Measurements from ENCODE around the gene MYO10.
"Not testable (repeated sequence)": the region's sequence is repeated elsewhere in the genome, so short reads cannot be mapped to it uniquely, and the experiment has no call there.

MYO10 gene

GRCh38 chr5:16936150-16936988 is at the start of gene MYO10:
MYO10 (minus strand) TSS chr5:16936288; CDS start chr5:16935808, 480 bp downstream.
- DNase-seq (ENCODE audit: extremely low read depth in 1 of 2, low read depth in 1 of 2), result peak in 1 of 2 donors; percentile 13

DNA sequence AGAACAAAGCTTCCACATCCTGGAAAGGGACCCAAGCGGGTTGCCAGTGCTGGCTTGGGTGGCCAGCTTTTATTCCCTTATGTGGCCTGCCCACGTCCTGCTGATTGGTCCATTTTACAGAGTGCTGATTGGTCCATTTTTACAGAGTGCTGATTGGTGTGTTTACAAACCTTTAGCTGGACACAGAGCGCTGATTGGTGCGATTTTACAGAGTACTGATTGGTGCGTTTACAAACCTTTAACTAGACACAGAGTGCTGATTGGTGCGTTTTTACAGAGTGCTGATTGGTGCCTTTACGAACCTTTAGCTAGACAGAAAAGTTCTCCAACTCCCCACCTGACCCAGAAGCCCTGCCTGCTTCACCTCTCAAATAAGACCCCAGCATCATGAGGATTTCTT is 49.2 kb upstream of the MYO10 start:
- DNase-seq (ENCODE audit: extremely low read depth in 1 of 2, low read depth in 1 of 2), result not testable (repeated sequence)

DNA sequence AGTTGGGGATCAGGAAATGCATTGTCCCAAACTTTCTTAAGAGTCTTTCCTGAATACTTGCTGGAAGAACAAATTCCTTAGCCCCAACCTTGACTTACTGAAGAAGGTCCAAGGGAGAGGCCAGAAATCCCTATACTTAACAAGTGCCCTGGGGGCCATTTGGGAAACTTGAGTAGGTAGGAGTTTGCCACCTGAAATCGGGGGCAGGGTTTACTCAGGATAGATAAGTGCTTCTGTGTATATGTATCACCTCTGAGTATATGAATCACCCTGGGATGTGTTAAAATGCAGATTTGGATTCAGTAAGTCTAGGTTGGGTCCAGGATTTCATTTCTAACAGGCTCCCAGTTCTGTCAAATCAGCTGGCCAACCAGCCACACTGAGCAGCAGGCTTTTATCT is 47.9 kb upstream of the MYO10 start:
- no peak for DNase-seq (ENCODE audit: extremely low read depth in 1 of 2, low read depth in 1 of 2)

GRCh38 chr5:16983022-16983639 is 47.0 kb upstream of the MYO10 start:
- DNase-seq (ENCODE audit: extremely low read depth in 1 of 2, low read depth in 1 of 2), result no peak

DNA sequence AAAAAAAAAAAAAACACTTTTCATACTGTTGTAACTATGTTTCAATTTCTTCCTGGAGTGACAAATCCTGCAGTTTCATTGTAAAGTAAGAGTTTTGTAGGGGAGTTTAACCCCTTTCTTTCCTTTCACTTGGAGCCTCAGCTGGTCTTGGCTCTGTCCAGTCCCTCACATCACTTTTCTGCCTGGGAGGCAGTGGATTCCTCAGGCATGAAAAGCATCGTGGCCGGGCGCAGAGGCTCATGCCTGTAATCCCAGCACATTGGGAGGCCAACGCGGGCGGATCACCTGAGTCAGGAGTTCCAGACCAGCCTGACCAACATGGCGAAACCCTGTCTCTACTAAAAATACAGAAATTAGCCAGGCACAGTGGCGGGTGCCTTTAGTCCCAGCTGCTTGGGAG is 45.6 kb upstream of the MYO10 start:
- DNase-seq (ENCODE audit: extremely low read depth in 1 of 2, low read depth in 1 of 2), result no peak

DNA sequence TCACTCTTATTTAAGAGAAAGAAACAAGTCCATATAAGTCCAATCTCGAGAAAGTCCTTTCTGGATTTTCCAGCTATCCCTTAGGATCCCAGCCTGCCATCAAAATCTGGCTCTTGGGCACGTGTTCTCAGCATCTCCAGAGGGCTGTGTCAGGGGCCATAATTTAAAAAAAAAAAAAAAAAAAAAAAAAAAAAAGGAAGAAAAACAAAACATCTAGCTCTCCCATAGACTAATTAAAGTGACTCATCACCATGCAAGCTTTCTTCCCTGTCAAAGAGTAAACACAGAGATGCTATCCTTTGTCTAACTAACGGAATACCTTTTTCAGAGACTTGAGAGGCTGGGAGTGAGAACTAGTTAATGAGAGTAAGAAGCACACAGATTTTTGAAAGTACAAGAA is 44.9 kb upstream of the MYO10 start:
- DNase-seq (ENCODE audit: extremely low read depth in 1 of 2, low read depth in 1 of 2), result no peak

DNA sequence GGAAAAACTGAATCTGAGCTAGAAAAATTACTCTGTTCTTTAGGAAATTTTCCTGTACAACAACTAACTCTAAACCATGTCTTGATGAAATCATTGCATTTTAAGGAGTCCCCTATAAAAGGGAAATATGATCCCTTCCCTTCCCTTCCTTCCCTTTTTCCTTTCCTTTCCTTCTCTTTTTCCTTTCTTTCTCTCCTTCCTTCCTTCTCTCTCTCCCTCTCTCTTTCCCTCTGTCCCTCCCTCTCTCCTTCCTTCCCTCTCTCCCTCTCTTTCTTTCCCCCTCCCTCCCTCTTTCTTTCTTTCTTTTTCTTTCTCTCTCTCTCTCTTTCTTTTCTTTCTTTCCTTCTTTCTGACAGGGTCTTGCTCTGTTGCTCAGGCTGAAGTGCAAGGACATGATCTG is 42.2 kb upstream of the MYO10 start:
- no peak for DNase-seq (ENCODE audit: extremely low read depth in 1 of 2, low read depth in 1 of 2)

DNA sequence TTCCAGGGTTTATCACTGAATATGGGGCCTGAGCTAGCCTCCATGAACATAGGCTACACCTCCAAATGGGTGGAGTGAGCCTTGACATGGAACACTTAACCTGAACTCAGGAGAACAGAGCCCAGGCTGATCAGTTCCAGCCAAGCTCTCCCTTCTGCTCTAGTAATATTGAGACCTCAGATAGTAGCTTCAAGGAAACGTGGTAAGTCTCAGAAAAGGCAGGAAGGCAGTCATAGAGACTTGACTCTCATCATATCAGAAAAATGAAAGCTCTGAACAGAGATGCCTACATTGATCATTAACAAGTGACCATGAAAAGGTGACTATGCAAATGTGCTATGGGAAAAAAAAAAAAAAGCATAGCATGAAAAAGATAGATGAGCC is 40.5 kb upstream of the MYO10 start:
- no peak for DNase-seq (ENCODE audit: extremely low read depth in 1 of 2, low read depth in 1 of 2)

GRCh38 chr5:16975950-16976624 is 40.0 kb upstream of the MYO10 start:
- DNase-seq (ENCODE audit: extremely low read depth in 1 of 2, low read depth in 1 of 2), result no peak

DNA sequence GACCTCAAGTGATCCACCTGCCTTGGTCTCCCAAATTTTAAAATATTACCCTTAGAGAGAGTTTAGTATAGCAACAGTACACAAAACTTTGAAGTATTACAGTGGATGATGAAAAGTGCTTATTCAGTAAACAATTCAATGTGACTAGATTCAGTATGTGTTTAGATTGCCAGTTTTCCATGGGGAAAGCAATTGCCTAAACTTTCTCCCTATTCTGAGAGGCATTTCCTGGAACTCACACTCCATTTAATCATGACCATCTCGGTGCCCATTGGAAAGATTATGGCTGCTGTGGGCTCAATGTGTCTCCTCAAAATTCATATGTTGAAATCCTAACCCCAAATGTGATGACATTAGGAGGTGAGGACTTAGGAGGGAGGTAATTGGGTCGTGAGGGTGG is 38.9 kb upstream of the MYO10 start:
- no peak for DNase-seq (ENCODE audit: extremely low read depth in 1 of 2, low read depth in 1 of 2)

GRCh38 chr5:16970826-16971225 is 34.7 kb upstream of the MYO10 start:
- no peak for DNase-seq (ENCODE audit: extremely low read depth in 1 of 2, low read depth in 1 of 2)

DNA sequence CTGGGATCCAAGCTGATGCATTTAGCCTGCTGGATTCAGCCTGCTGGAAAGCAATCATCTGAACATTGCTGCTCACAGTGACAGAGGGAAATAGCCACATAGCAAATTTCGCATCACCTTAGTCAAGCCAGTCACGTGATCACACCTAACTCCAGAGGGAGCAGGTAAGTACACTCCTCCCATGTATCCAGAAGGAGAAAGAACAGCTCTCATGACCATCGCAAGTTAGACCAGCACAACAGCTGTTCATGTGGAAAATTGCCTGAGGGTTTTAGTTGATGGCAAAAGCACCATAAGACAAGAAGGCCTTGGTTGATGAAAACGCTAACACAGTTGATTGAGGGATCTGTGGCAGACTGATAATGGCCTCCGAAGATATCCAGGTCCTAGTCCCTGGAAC is 34.2 kb upstream of the MYO10 start:
- no peak for DNase-seq (ENCODE audit: extremely low read depth in 1 of 2, low read depth in 1 of 2)

GRCh38 chr5:16965581-16965980 is 29.5 kb upstream of the MYO10 start:
- DNase-seq (ENCODE audit: extremely low read depth in 1 of 2, low read depth in 1 of 2), result no peak

GRCh38 chr5:16963821-16964220 is 27.7 kb upstream of the MYO10 start:
- DNase-seq (ENCODE audit: extremely low read depth in 1 of 2, low read depth in 1 of 2), result no peak

- no peak for DNase-seq (ENCODE audit: extremely low read depth in 1 of 2, low read depth in 1 of 2)
These were observed 25.0 kb upstream of the MYO10 start for GRCh38 chr5:16961131-16961530.

GRCh38 chr5:16957304-16958196 is 21.5 kb upstream of the MYO10 start:
- DNase-seq (ENCODE audit: extremely low read depth in 1 of 2, low read depth in 1 of 2), result no peak

DNA sequence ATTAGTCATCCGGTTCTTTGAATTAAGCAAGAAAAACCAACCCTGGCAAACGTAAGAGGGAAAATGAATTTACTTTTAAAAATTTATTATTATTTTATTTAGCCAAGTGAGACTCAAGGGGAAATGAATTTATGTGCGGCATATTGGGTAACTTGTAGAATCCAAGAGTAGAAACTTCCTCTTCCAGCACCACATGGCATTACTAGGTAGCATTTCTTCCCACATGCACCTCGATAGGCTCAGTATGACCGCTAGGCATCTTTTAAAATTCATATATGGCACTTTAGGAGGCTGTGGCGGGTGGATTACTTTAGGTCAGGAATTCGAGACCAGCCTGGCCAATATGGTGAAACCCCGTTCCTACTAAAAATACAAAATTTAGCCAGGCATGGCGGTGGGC is 17.6 kb upstream of the MYO10 start:
- DNase-seq (ENCODE audit: extremely low read depth in 1 of 2, low read depth in 1 of 2), result no peak

- no peak for DNase-seq (ENCODE audit: extremely low read depth in 1 of 2, low read depth in 1 of 2)
These were observed 17.0 kb upstream of the MYO10 start for GRCh38 chr5:16952968-16953671.

- DNase-seq (ENCODE audit: extremely low read depth in 1 of 2, low read depth in 1 of 2), result no peak
These were observed 10.6 kb upstream of the MYO10 start for GRCh38 chr5:16946725-16947124.

GRCh38 chr5:16944816-16945562 is 8.9 kb upstream of the MYO10 start:
- DNase-seq (ENCODE audit: extremely low read depth in 1 of 2, low read depth in 1 of 2), result no peak

Measured in activated CD8-positive, alpha-beta memory T cell treated with anti-CD3 and anti-CD28 coated beads for 1 hour (primary cell).